IPS-NIHi11 (cell line): ENCODE data around the gene TAF7L.
"Not testable (repeated sequence)": the region's sequence is repeated elsewhere in the genome, so short reads cannot be mapped to it uniquely, and the experiment has no call there.

Experiments
- DNase-seq: peaks from one replicate; pipeline ENCODE4 v3.0.0; 2012; ENCODE audit warnings: mixed read lengths, low spot score

The TAF7L gene, protein sequence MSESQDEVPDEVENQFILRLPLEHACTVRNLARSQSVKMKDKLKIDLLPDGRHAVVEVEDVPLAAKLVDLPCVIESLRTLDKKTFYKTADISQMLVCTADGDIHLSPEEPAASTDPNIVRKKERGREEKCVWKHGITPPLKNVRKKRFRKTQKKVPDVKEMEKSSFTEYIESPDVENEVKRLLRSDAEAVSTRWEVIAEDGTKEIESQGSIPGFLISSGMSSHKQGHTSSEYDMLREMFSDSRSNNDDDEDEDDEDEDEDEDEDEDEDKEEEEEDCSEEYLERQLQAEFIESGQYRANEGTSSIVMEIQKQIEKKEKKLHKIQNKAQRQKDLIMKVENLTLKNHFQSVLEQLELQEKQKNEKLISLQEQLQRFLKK

DNA sequence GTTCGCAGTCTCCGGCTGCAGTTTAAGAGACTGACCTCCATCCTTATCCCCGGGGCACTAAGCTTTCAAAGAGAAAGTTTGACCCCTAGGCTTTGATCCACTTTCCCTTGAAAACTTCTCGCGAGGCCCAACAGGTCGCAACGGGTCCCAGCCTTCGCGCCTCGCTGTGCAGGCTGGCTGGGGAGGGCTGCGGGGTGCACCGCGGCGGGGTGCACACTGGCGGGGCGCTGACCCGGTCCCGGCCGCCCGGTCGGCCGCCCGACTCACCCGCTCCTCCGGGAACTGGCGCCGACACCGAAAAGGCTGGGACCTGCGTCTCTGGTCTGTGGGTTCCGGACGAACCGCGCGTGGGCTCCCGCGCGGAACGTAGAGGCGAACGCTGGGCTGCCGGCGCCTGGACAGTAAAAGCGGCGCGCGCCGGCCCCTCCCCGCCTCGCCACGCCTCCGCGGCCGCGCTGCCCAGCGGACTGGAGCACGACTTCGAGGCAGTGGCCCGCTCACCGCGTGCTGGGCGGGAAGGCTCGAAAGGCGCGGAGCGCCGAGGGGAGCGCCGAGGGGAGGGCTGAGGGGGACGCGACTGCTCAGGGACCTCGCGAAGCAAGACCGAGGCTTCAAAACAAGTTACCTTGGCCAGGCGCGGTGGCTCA lies at the start of gene TAF7L:
TSS of gene TAF7L (minus strand) at position 378 of the 647 bp plus-strand sequence. CDS start 3,791 bp downstream, outside the sequence.
- peak; percentile 10 for DNase-seq

DNA sequence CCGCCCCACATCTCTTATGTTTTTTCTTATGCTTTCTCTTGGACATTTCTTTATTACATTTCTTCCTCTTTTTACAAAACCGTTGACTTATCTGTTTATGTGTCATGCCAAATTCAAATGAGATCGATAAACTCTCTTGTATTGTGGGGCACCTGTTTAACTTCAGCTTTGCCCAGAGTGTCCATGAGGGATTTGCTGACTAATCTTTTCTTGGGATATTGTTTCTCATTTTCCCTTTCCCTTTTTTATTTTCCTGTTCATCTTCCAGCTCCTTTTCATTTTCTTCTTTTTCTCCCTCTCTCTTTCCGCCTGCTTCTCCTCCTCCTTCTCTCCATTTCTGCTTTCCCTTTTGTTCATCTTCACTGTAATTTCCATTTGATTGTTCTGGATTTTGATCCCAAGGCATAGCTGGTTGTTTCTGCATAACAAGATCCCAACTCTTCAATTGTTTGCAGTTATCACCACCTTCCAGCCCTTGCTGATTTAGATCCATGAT lies 46.7 kb upstream of the TAF7L start:
- no peak for DNase-seq

DNA sequence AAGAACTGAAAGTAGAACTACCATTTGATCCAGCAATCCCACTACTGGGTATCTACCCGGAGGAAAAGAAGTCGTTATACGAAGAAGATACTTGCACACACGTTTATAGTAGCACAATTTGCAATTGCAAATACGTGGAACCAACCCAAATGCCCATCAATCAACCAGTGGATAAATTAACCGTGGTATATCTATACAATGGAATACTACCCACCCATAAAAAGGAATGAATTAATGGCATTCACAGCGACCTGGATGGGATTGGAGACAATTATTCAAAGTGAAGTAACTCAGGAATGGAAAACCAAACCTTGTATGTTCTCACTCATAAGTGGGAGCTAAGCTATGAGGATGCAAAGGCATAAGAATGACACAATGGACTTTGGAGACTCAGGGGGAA lies 43.2 kb upstream of the TAF7L start:
- DNase-seq = not testable (repeated sequence)

DNA sequence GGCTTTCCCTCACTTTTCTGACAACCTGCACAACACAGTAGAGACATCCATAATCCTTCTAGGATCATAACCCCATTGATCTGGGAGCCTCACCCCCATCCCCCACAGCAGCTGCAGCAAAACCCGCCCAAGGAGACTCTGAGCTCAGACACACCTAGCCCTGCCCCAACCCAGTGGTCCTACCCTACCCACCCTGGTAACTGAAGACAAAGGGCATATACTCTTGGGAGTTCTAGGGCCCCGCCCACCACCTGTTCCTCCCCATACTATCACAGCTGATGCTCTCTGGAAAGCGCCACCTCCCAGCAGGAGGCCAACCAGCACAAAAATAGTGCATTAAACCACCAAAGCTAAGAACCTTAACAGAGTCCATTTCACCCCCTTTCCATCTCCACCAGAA lies 35.5 kb upstream of the TAF7L start:
- DNase-seq = not testable (repeated sequence)

DNA sequence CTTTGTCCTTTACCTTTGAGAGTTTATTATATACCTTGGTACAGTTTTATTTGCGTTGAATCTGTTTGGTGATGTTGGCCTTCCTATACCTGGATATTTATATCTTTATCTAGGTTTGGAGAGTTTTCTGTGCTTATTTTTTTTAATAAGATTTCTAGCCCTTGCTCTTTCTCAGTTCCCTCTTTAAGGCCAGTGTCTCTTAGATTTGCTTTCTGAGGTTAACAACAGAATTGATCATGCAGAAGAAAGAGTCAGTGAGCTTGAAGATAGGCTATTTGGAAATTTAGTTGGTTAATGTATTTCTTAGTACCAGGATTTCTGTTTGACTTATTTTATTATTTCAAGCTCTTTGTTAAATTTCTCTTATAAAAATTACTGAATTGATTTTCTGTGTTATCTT lies 12.7 kb upstream of the TAF7L start:
- DNase-seq = no peak

DNA sequence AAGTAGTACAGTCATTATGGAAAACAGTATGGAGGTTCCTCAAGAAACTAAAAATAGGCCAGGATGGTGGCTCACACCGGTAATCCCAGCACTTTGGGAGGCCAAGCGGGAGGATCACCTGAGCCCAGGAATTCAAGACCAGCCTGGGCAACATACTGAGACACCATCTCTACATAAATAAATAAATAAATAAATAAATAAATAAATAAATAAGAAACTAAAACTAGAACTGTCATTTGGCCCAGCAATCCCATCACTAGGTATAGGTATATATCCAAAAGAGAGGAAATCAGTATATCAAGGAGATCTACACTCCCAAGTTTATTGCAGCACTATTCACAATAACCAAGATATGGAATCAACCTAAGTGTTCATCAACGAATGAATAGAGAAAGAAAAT lies 4.5 kb upstream of the TAF7L start:
- not testable (repeated sequence) for DNase-seq

DNA sequence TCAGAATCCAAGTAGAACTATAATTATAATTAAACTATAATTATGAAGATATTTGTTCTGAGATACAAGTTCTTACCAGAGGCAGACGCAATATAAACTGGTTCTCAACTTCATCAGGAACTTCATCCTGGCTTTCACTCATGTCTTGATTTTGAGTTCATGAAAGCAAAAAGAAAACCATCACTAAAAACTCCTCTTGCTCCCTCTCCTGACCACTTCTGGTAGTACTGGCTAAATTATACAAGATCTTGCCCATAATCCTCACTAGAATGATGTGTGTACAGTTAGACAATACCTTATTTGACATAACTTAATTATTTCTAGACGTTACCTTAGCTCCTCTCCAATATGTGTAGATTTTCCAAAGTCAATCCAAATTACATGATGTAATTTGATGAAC lies 3.7 kb downstream of the TAF7L start:
- peak; percentile 11 for DNase-seq

- no peak for DNase-seq
Observed at GRCh38 chrX:101276238-101276637, 14.9 kb downstream of the TAF7L start.

DNA sequence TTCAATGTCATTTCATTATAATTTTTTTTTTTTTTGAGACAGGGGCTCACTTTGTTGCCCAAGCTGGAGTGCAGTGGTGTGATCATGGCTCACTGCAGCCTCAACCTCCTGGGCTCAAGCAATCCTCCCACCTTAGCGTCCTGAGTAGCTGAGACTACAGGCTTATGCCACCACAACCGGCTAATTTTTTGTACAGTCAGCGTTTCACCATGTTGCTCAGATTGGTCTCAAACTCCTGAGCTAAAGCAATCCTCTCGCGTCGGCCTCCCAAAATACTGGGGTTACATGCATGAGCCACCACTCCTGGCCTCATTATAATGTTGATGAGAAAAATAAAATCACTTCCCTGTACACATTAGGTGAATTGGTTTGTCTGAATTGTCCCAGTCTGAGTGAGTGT lies 16.9 kb downstream of the TAF7L start:
- no peak for DNase-seq

GRCh38 chrX:101265869-101266428 lies 25.2 kb downstream of the TAF7L start:
- DNase-seq = no peak

- no peak for DNase-seq
Observed at GRCh38 chrX:101263766-101264165, 27.4 kb downstream of the TAF7L start.

DNA sequence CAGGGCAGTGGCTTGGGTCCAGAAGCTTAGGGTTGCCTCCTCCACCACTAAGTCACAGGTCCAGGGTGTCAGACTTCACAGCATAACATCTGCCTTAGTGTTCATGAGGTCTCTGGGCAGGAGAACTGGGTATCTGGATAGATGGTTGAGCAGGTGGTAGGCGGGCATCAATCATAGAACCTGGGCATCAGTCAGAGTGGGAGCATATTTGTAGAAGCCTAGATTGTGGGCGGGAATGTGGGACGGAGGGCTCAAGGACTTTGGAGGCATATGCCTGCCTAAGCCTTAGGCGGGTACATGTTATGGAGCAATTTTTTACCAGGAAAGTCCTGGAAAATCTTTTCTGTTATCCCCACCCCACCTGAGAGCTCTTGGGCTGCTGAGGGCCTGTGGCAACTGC lies 28.5 kb downstream of the TAF7L start:
- no peak for DNase-seq

DNA sequence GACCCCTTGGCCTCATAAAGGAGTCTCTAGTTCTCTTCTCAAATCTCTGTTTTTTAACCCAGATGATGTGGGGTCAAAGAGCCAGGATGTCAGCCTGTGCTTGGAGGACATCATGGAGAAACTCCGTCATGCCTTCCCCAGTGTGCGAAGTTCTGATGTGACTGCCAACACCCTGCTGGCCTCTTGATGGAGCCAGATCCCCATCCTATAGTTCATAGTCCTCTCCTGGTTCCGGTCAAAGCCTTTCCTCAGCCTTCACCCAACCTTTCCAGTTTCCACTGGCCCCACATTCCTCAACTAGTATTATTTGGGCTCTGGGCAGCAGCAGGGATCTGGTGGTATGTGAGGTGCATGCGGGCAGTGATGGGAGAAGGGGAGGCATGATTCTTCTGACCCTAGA lies 30.7 kb downstream of the TAF7L start:
- peak; percentile 26 for DNase-seq

DNA sequence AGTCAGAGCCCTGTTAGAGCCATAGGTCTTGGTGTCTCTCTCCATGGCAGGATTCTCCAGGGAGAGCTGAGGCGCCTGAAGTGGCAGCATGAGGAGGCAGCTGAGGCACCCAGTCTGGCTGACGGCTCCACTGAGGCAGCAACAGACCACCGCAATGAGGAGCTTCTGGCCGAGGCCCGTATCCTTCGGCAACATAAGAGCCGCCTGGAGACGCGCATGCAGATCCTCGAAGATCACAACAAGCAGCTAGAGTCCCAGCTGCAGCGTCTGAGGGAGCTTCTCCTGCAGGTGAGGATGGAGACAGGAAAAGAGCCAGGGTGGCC lies 32.9 kb downstream of the TAF7L start:
- no peak for DNase-seq

DNA sequence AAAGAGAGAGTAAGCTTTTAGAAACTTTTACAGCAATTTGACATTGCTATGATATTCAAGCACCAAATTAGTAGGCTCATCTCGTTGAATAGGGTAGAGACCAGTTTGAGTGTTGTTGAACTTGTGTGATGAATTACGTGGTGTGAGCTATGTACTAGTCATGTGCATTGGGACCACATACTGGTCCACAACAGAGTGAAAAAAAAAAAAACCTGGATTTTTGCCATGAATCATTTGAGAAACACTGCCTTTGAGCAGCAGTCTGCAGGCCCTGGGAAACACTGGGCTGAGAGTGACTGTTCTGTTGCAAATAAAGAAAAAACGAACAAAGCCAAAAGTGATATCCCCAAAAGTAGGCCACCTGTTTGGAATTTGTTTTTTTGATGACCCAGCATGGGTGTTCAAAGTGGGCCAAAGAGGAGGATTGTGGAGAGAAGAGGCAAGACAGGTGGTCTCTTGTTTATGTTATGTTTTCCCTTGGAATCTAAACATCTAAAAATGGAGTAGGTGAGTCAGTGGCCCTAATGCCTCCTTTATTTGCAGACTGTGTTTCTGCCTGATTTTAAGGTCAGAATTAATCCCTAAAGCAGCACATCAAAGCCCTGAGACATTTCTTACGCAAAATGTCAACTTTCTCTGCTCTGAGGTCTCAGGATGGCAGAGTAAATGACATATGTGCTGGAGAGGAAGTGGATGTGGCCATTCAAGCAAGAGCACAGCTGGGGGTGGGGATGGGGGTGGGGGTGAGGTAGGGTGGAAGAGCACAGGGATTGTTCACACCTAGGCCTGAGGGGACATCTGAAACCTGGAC lies 33.5 kb downstream of the TAF7L start:
- no peak for DNase-seq

DNA sequence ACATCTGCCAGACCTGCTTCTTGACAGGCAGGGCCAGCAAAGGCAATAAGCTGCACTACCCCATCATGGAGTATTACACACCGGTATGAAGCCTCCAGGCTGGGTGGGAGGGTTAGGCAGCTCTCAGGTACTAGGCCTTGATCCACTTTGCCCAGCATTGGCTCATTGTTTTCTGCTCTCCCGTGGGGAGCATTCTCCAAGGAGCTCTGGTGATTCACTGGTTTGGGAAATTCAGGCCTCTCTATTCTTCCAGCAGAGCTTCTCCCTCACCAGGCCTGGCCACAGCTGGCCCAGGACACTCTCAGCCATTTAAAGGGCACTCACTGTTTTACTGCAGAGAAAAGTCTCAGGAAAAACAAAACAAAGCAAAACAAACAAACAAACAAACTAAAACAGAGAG lies 38.5 kb downstream of the TAF7L start:
- DNase-seq = no peak

DNA sequence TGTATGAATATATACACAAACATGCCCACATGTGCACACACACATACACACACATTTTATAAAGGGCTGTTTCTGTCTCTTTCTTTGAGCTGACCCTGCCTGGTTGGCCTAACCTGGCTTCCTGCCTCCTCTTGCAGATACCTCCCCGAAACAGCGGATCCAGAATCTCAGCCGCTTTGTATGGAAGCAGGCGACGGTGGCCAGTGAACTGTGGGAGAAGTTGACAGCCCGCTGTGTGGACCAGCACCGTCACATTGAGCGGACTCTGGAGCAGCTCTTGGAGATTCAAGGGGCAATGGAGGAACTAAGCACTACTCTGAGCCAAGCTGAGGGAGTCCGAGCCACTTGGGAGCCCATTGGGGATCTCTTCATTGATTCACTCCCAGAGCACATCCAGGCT lies 49.6 kb downstream of the TAF7L start:
- DNase-seq = no peak

DNA sequence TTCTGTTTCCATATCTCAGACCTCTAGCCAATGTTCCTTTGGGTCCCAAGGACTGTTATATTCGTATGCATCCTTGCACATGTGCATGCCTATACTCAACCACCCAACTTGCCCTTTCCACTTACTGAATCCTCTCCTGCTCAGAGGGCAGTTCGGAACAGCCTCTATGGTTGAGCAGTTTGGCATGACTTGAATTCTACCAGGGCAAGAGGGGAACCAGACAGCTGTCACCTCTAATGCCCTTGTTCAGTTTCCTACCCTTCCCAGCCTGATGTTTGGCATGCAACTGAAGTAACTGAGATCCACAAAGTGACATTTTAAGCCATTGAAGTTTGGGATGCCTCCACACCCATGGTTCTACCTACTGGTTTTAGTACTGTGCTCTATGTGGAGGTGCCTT lies 54.1 kb downstream of the TAF7L start:
- no peak for DNase-seq

- DNase-seq = no peak
Observed at GRCh38 chrX:101232316-101232715, 58.8 kb downstream of the TAF7L start.

GRCh38 chrX:101231080-101231479 lies 60.1 kb downstream of the TAF7L start:
- DNase-seq = no peak

GRCh38 chrX:101230636-101231035 lies 60.5 kb downstream of the TAF7L start:
- DNase-seq = no peak

DNA sequence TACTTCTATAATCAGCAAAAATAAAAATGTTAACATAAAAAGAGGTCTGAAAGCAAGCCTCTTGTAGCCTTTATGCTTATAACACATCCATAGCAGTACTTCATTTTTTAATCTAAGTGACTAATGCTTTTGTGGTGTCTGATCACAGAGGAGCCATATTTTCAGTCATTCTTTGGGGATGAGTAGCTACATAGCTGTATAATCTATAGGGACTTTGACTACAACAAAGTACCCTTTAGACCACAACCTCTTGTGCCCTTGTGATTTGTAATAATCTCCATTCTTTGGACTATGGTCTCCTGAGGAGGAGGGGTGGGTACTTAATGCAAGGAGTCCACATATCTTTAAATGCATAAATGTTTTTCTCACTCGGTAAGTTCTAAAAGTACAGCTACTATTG lies 62.0 kb downstream of the TAF7L start:
- no peak for DNase-seq

- DNase-seq = no peak
Observed at GRCh38 chrX:101223226-101223625, 67.9 kb downstream of the TAF7L start.
